Natural killer cell (primary cell): ENCODE data around the gene NRP2. TPM values are rescaled to one million over a fixed set of nuclear protein-coding genes. Genes with fewer than 3 reads are reported as not detected.

Experiments
- ATAC-seq, 3 donors: fragments of 150-1000 bp in 2 of 3; fragments of 200-7000 bp in 1 of 3; cut with Tn5 transposase; 1 replicate in 1 of 3; 2 replicates in 2 of 3; pipeline ENCODE4 v1.10.0; 2021; ENCODE audit warnings: mild to moderate bottlenecking in 2 of 3, moderate library complexity in 2 of 3
- DNase-seq, 2 donors: peaks; one replicate each; pipeline versions ENCODE4 v3.0.0 to v3.0.0-alpha.2; 2013 to 2021; ENCODE audit warnings: mixed read lengths in 1 of 2
- H3K27ac ChIP-seq: one replicate; pipeline ENCODE4 v1.5.1; 2013; ENCODE audit warnings: mild to moderate bottlenecking, low read length
- H3K27me3 ChIP-seq: one replicate; pipeline ENCODE4 v1.6.1; 2013; ENCODE audit warnings: low read length; ENCODE audit not compliant: control insufficient read depth, insufficient read depth
- H3K36me3 ChIP-seq: one replicate; pipeline ENCODE4 v1.6.1; 2013; ENCODE audit warnings: low read length; ENCODE audit not compliant: control insufficient read depth, insufficient read depth
- H3K4me1 ChIP-seq: one replicate; pipeline ENCODE4 v1.6.1; 2013; ENCODE audit warnings: low read length; ENCODE audit not compliant: control insufficient read depth, insufficient read depth
- H3K4me3 ChIP-seq: one replicate; pipeline ENCODE4 v1.5.1; 2013; ENCODE audit warnings: low read length
- H3K9me3 ChIP-seq: one replicate; pipeline ENCODE4 v1.6.1; 2013; ENCODE audit warnings: low read length; ENCODE audit not compliant: control insufficient read depth, insufficient read depth
- H3K27ac Mint-ChIP-seq, 2 donors: one replicate each; pipeline ENCODE4 v1.8.0; 2022; ENCODE audit warnings: mild to moderate bottlenecking in 2 of 2, mixed read lengths in 2 of 2, moderate library complexity in 1 of 2
- H3K27me3 Mint-ChIP-seq, 2 donors: one replicate each; pipeline ENCODE4 v1.8.0; 2022; ENCODE audit warnings: low read depth in 2 of 2, mixed read lengths in 2 of 2
- H3K36me3 Mint-ChIP-seq: one replicate; pipeline ENCODE4 v1.8.0; 2022; ENCODE audit warnings: mixed read lengths
- H3K4me1 Mint-ChIP-seq, 2 donors: one replicate each; pipeline ENCODE4 v1.8.0; 2022; ENCODE audit warnings: mixed read lengths in 2 of 2
- H3K4me3 Mint-ChIP-seq: one replicate; pipeline ENCODE4 v1.8.0; 2022; ENCODE audit warnings: mild to moderate bottlenecking, moderate library complexity, mixed read lengths
- H3K9me3 Mint-ChIP-seq, 2 donors: one replicate each; pipeline ENCODE4 v1.8.0; 2022; ENCODE audit warnings: mixed read lengths in 2 of 2
- CTCF ChIP-seq: fragments of 200-600 bp; IDR thresholded peaks from one replicate; pipeline ENCODE4 v1.8.0; 2022; ENCODE audit warnings: antibody characterized with exemption
- WGBS: methylation state at CpG from one replicate; pipeline ENCODE4 v1.1.7; 2013; ENCODE audit warnings: missing lambda C conversion rate; ENCODE audit not compliant: insufficient coverage; 5-methylcytosine and 5-hydroxymethylcytosine counted together
- intact Hi-C: fragments of 100-400 bp; cut with micrococcal nuclease; formaldehyde crosslinking; loops from one replicate; pipeline ENCODE4 v1.14.2; 2022
- total RNA-seq, 4 donors: library from RNA; stranded (reverse); fragments of 120-200 nt in 1 of 4; gene quantifications; one replicate each; pipeline versions ENCODE4 v1.2.3 to v1.2.4, GENCODE V29; 2013 to 2022

Gene NRP2
- total RNA-seq, 3 donors from 2014 or later (not counting 1 experiment from before 2014, with no cell fraction given): 0.40 TPM; not detected in 2

GRCh38 chr2:205659922-205660321 lies 22.4 kb upstream of the NRP2 start:
- ATAC-seq (no peak), DNase-seq (no peak)
- H3K4me1 Mint-ChIP-seq: peaks cover 12 to 13% of the 10 kb centered on the region in 2 donors
- H3K27me3 Mint-ChIP-seq: no peaks in the 10 kb centered on the region
- no peaks in the 10 kb centered on the region for H3K9me3 Mint-ChIP-seq
- WGBS: 70% methylated on average over 8 of the region's 8 CpGs
- H3K9me3 ChIP-seq: no peaks in the 10 kb centered on the region
- H3K4me3 ChIP-seq: no peak overlapping the region
- no peak for TF ChIP-seq CTCF
- intact Hi-C loops: no loop called here
- H3K27ac Mint-ChIP-seq: no peak overlapping the region
- H3K36me3 ChIP-seq: no peaks in the 10 kb centered on the region
- no peaks in the 10 kb centered on the region for H3K4me1 ChIP-seq
- H3K27ac ChIP-seq: no peak overlapping the region
- H3K4me3 Mint-ChIP-seq: no peak overlapping the region
- no peaks in the 10 kb centered on the region for H3K36me3 Mint-ChIP-seq
- no peaks in the 10 kb centered on the region for H3K27me3 ChIP-seq

- peaks cover 12 to 13% of the 10 kb centered on the region in 2 donors for H3K4me1 Mint-ChIP-seq
- no peak overlapping the region for H3K4me3 ChIP-seq
- WGBS: 58% methylated on average over 8 of the region's 8 CpGs
- no peaks in the 10 kb centered on the region for H3K27me3 Mint-ChIP-seq
- H3K4me3 Mint-ChIP-seq: no peak overlapping the region
- no peak overlapping the region for H3K27ac ChIP-seq
- DNase-seq (peak in 1 of 2 donors; percentile 48), ATAC-seq (peak in 1 of 3 donors; percentile 58)
- no peaks in the 10 kb centered on the region for H3K36me3 ChIP-seq
- no peaks in the 10 kb centered on the region for H3K36me3 Mint-ChIP-seq
- H3K27me3 ChIP-seq: no peaks in the 10 kb centered on the region
- no peaks in the 10 kb centered on the region for H3K9me3 ChIP-seq
- no peaks in the 10 kb centered on the region for H3K4me1 ChIP-seq
- H3K9me3 Mint-ChIP-seq: no peaks in the 10 kb centered on the region
- no peak overlapping the region for H3K27ac Mint-ChIP-seq
- no peak for TF ChIP-seq CTCF
- intact Hi-C loops: no loop called here
Observed at GRCh38 chr2:205660521-205661124, 21.7 kb upstream of the NRP2 start.

GRCh38 chr2:205661281-205661680 lies 21.0 kb upstream of the NRP2 start:
- no peak for TF ChIP-seq CTCF
- H3K9me3 ChIP-seq: no peaks in the 10 kb centered on the region
- H3K27ac ChIP-seq: no peak overlapping the region
- Mint-ChIP-seq H3K9me3 (no peaks in the 10 kb centered on the region), H3K27ac (no peak overlapping the region), H3K4me1 (peaks cover 12 to 13% of the 10 kb centered on the region in 2 donors), H3K27me3 (no peaks in the 10 kb centered on the region), H3K4me3 (no peak overlapping the region), H3K36me3 (no peaks in the 10 kb centered on the region)
- no peak for ATAC-seq
- WGBS: 86% methylated on average over 4 of the region's 5 CpGs
- no peaks in the 10 kb centered on the region for H3K4me1 ChIP-seq
- intact Hi-C loops: no loop called here
- DNase-seq: no peak
- no peaks in the 10 kb centered on the region for H3K27me3 ChIP-seq
- H3K36me3 ChIP-seq: no peaks in the 10 kb centered on the region
- no peak overlapping the region for H3K4me3 ChIP-seq
